Right lobe of liver (tissue), 6 donors: ENCODE results near the gene PPP1R12B. TPM values are rescaled to one million over a fixed set of nuclear protein-coding genes. Genes with fewer than 3 reads are reported as not detected.
"Not testable (repeated sequence)": the region's sequence is repeated elsewhere in the genome, so short reads cannot be mapped to it uniquely, and the experiment has no call there.

Source experiments
- ATAC-seq, 4 donors: fragments of 200-7000 bp; cut with Tn5 transposase; one replicate each; pipeline ENCODE4 v1.9.1; 2020; ENCODE audit warnings: mild to moderate bottlenecking in 4 of 4, moderate library complexity in 4 of 4
- DNase-seq, 3 donors: peaks; one replicate each; pipeline ENCODE4 v3.0.0-alpha.2; 2020
- H3K27ac ChIP-seq, 3 donors: fragments of 200-600 bp; one replicate each; pipeline ENCODE4 v1.8.0; 2022
- H3K27me3 ChIP-seq, 2 donors: fragments of 200-600 bp; one replicate each; pipeline ENCODE4 v1.8.0; 2022
- H3K36me3 ChIP-seq, 4 donors: fragments of 200-600 bp; sonication (generic) in 1 of 4; one replicate each; pipeline versions ENCODE4 v1.5.1 to v1.8.0; 2017 to 2022; ENCODE audit warnings: control low read depth in 1 of 4
- H3K4me1 ChIP-seq, 4 donors: fragments of 200-600 bp; sonication (generic) in 1 of 4; one replicate each; pipeline versions ENCODE4 v1.5.1 to v1.8.0; 2017 to 2022; ENCODE audit warnings: control low read depth in 1 of 4
- H3K4me3 ChIP-seq, 3 donors: fragments of 200-600 bp; one replicate each; pipeline ENCODE4 v1.8.0; 2022
- H3K9me3 ChIP-seq, 4 donors: fragments of 200-600 bp; sonication (generic) in 1 of 4; one replicate each; pipeline versions ENCODE4 v1.5.1 to v1.8.0; 2017 to 2022; ENCODE audit warnings: control low read depth in 1 of 4
- POLR2A ChIP-seq: fragments of 450-650 bp; IDR thresholded peaks from one replicate; pipeline ENCODE4 v1.6.1; 2017; ENCODE audit warnings: antibody characterized with exemption, mild to moderate bottlenecking
- WGBS: methylation state at CpG from one replicate; pipeline ENCODE4 v1.1.6; 2018; ENCODE audit warnings: low coverage, low lambda C conversion rate; ENCODE audit not compliant: insufficient coverage; ENCODE audit errors: missing lambda C conversion rate; 5-methylcytosine and 5-hydroxymethylcytosine counted together
- intact Hi-C, 2 donors: fragments of 100-400 bp; cut with DNase I; formaldehyde crosslinking; loops; one replicate each; pipeline versions ENCODE4 v1.11.2 to v1.14.1; 2022
- total RNA-seq, 6 experiments: library from RNA; depleted of rRNA in 2 of 6; stranded (reverse); fragments of >200 nt in 2 of 6; fragmentation: NEBNext Ultra II Directional in 3 of 6; extraction: Animal tissue kit (Norgen Biotek cat#: 25700) in 3 of 6; gene quantifications; one replicate each; pipeline versions ENCODE4 v1.1.0 to v1.2.4, GENCODE V29; 2016 to 2023
- TF ChIP-seq, protein P1 (sequence below), 4 donors: fragments of 200-600 bp in 3 of 4; fragments of 450-650 bp in 1 of 4; IDR thresholded peaks; one replicate each; pipeline versions ENCODE4 v1.5.1 to v1.8.0; 2016 to 2022; ENCODE audit warnings: antibody characterized with exemption in 4 of 4, mild to moderate bottlenecking in 2 of 4
- donor health status: DM: no; HTN: yes; CAD: no.
- donor health status: DM: no; HTN: no; CAD: no.
- donor health status: DM: no; HTN: no; CAD: no.
- donor health status: DM: no; HTN: yes; CAD: no.
- donor health status: DM: no; HTN: yes; CAD: no.

The PPP1R12B gene
- total RNA-seq, 6 experiments from 2014 or later: 13.7 to 22.2 (median 16.6) TPM

DNA sequence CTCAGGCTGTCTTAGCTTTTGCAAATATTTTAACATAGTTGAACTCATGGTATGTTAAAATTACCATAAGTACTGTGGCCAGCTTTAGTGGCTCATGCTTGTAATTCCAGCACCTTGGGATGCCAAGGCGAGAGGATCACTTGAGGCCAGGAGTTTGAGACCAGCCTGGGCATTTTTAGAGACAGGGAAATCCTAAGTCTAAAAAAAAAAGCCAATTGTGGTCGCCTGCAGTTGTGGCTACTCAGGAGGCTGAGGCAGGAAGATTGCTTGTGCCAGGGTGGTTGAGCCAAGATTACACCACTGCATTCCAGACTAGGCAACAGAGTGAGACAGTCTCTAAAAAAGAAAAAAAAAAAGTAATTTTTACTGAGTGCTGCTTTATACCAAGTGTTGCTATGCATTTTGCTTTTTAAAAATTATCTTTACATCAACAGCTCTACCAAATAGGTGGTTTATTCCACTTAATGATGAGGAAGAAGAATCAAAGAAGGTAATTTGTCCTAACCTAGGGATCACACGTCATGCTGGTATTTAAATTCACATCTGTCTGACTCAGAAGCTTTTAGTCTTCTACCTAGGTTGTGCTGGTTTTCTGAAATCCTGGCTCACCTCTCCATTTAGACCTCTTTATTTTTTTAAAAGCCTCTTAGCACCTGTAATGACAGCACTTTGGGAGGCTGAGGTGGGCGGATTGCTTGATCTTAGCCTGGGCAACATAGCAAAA, 16.8 kb downstream of the PPP1R12B start:
- intact Hi-C loops: no loop called here
- WGBS: 87% methylated on average over 4 of the region's 4 CpGs
- Histone ChIP-seq H3K36me3 (no peaks in the 10 kb centered on the region), H3K9me3 (no peaks in the 10 kb centered on the region), H3K4me1 (no peaks in the 10 kb centered on the region), H3K4me3 (no peak overlapping the region), H3K27me3 (no peaks in the 10 kb centered on the region), H3K27ac (no peak overlapping the region)
- DNase-seq (no peak), ATAC-seq (peak in 1 of 4 donors; percentile 36)
- TF ChIP-seq POLR2A: no peak

DNA sequence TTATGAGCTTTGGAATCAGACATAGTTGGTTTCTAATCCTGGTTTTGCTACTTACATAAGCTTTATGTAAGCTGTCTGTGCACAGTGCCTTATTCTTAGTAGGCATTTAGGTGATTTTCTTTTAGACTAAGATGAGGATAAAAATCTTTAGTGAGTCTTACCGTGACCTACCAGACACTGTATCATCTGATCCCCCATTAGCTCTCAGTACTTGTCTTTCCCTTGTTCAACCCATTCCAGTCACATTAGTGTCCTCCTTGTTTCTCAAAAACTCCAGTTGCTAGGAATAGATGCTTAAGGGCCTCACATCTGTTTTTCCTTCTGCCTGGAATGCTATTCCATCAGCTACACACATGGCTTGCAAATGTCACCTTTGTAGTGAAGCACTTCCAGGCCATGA, 18.8 kb downstream of the PPP1R12B start:
- TF ChIP-seq, protein P1, sequence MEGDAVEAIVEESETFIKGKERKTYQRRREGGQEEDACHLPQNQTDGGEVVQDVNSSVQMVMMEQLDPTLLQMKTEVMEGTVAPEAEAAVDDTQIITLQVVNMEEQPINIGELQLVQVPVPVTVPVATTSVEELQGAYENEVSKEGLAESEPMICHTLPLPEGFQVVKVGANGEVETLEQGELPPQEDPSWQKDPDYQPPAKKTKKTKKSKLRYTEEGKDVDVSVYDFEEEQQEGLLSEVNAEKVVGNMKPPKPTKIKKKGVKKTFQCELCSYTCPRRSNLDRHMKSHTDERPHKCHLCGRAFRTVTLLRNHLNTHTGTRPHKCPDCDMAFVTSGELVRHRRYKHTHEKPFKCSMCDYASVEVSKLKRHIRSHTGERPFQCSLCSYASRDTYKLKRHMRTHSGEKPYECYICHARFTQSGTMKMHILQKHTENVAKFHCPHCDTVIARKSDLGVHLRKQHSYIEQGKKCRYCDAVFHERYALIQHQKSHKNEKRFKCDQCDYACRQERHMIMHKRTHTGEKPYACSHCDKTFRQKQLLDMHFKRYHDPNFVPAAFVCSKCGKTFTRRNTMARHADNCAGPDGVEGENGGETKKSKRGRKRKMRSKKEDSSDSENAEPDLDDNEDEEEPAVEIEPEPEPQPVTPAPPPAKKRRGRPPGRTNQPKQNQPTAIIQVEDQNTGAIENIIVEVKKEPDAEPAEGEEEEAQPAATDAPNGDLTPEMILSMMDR (IDR thresholded peaks at IDR 0.05): no peak
- TF ChIP-seq POLR2A: no peak
- Histone ChIP-seq H3K9me3 (no peaks in the 10 kb centered on the region), H3K27ac (no peak overlapping the region), H3K4me3 (no peak overlapping the region), H3K36me3 (no peaks in the 10 kb centered on the region), H3K4me1 (no peaks in the 10 kb centered on the region), H3K27me3 (no peaks in the 10 kb centered on the region)
- DNase-seq (no peak), ATAC-seq (no peak)
- intact Hi-C loops: no loop called here
- 86% methylated on average over 1 of the region's 1 CpG for WGBS

DNA sequence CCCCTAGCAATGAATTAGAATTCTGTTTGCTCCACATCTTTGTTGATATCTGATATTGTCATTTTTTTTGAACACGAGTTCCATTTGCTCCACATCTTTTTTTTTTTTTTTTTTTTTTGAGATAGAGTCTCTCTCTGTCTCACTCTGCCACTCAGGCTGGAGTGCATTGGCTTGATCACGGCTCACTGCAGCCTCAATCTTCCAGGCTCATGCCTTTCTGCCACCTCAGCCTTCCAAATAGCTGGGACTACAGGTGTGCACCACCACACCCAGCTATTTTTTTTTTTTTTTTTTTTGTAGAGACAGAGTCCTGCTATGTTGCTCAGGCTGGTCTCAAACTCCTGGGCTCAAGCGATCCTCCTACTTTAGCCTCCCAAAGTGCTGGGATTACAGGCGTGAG, 22.4 kb downstream of the PPP1R12B start:
- H3K4me1 ChIP-seq: not testable (repeated sequence)

DNA sequence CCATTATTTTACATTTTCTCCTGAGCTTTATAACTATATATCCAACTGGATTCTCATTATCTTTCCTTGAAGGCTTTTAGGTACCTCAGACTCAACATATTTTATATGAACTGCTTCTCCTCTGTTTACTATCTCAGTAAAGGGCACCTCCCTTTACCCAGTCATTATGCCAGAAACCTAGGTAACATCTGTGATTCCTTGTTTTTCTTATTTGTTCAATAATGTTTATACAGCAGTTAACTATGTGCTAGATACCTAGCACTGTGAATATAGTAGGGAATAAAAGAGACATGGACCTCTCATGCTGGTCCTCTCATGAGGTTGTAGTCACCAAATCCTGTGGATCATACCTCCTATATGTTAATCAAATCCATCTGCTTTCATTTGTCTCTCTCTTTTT, 25.6 kb downstream of the PPP1R12B start:
- intact Hi-C loops: no loop called here
- H3K36me3 ChIP-seq: no peaks in the 10 kb centered on the region
- no peaks in the 10 kb centered on the region for H3K4me1 ChIP-seq
- TF ChIP-seq, protein P1 (IDR thresholded peaks at IDR 0.05): no peak
- TF ChIP-seq POLR2A: no peak
- no peaks in the 10 kb centered on the region for H3K9me3 ChIP-seq
- H3K4me3 ChIP-seq: no peak overlapping the region
- DNase-seq (no peak), ATAC-seq (peak in 2 of 4 donors; percentile 38 to 53)
- no peaks in the 10 kb centered on the region for H3K27me3 ChIP-seq
- H3K27ac ChIP-seq: no peak overlapping the region

More for the DNA sequence above, 22.4 kb downstream of the PPP1R12B start:
- WGBS: 93% methylated on average over 4 of the region's 4 CpGs
- DNase-seq, H3K9me3 ChIP-seq, intact Hi-C loops, H3K36me3 ChIP-seq, H3K4me3 ChIP-seq, H3K27ac ChIP-seq, ATAC-seq, H3K27me3 ChIP-seq: not testable (repeated sequence)

DNA sequence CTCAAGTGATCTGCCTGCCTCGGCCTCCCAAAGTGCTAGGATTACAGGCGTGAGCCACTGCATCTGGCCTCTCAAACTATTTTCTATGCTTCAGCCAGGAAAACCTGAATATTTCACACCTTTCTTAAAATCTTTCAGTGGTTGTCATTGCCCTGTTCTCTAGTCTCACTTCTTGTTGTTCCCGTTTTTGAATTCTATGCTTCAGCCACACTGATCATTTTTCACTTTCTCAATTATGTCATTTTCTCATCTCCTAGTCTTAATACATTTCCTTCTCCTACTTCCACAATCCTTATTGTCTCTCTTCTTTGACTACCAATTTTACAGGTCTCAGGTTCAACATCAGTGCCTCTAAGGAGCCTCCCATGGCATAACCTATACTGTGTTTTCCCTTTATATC, 26.7 kb downstream of the PPP1R12B start:
- H3K4me3 ChIP-seq, H3K4me1 ChIP-seq, intact Hi-C loops, DNase-seq, H3K36me3 ChIP-seq, ATAC-seq, H3K27me3 ChIP-seq, H3K9me3 ChIP-seq, H3K27ac ChIP-seq: not testable (repeated sequence)
- 81% methylated on average over 3 of the region's 3 CpGs for WGBS

DNA sequence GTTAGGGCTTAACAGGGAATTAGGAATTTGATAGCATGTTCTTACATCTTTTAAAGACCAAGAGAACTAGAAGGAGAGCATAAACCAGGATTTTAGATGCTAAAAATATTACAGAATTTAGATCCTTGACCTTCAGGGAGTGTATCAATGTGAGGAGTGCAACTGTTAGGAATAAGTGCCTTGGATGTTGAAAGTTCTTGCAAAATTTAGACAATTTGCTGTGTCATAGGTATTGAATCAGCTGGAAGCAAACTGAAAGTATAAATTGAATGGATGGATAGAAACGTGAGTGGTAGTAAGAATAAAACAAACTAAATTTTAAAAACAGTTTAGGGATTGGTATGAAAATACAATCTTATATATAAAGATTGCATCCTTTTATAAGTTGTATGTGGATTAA, 27.7 kb downstream of the PPP1R12B start:
- no peak for DNase-seq
- TF ChIP-seq POLR2A: no peak
- TF ChIP-seq, protein P1 (IDR thresholded peaks at IDR 0.05): no peak
- Histone ChIP-seq H3K36me3 (no peaks in the 10 kb centered on the region), H3K27ac (no peak overlapping the region), H3K9me3 (no peaks in the 10 kb centered on the region), H3K27me3 (no peaks in the 10 kb centered on the region), H3K4me3 (no peak overlapping the region), H3K4me1 (no peaks in the 10 kb centered on the region)
- WGBS: 18% methylated on average over 1 of the region's 1 CpG
- intact Hi-C loops: no loop called here
- peak in 2 of 4 donors; percentile 42 to 46 for ATAC-seq

DNA sequence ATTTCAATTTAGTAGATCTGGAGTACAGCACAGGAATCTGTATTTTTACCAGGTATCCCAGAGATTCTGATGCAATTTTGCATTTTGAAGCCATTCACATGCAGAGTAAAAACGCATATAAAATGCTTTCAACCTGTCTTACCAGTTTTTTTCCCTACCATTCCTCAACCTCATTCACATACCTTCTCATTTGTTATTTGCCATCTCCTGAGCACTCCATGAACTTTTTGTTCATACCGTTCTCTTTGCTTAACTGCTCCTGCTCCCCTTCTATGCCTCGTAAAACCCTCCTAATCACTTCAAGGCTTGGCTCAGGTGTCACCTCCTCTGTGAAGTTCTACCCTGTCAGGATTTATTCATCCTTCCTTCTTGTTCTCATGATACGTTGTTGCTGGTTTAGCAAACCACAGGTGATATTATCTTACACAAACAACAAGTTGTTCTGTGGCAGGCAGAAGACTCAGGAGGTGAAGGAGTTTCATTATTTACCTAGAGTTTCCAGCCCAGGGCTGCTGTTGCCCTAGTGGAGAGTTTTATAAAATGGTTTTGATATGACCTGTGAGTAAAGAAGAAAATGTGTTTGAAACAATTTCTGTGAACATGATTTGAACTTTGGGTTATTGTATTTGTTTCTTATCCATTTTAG, 31.5 kb downstream of the PPP1R12B start:
- H3K4me1 ChIP-seq, DNase-seq, H3K27ac ChIP-seq, H3K36me3 ChIP-seq, H3K27me3 ChIP-seq, intact Hi-C loops, H3K9me3 ChIP-seq, H3K4me3 ChIP-seq: not testable (repeated sequence)
- ATAC-seq: peak in 3 of 4 donors; percentile 28 to 42 (median 39)
- 51% methylated on average over 4 of the region's 4 CpGs for WGBS

DNA sequence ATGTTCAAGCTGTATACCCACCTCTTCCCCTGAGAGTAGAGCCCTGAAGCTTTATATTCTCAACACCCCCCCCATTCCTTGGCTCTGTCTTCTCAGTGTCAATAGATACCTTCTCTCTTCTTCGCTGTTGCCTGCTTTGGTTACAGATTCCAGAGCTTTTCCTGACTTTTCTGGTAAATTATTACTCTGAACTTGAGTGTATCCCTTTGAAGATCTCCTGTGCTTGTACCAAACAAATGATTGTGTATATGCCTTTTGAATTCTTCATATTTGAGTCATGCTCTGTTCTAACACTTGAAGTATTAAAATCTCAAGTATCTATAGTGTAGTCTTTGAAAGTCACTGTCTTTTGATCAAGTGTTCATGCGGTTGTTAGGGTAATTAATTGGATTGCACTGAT, 32.0 kb downstream of the PPP1R12B start:
- H3K36me3 ChIP-seq, H3K4me3 ChIP-seq, ATAC-seq, DNase-seq, H3K27me3 ChIP-seq, H3K27ac ChIP-seq, H3K9me3 ChIP-seq, H3K4me1 ChIP-seq, intact Hi-C loops: not testable (repeated sequence)
- WGBS: 63% methylated on average over 2 of the region's 2 CpGs
